HepG2 (cell line): ENCODE results near the gene WWTR1.

ENCODE experiments used
- BCL3 ChIP-seq: sonication (generic); formaldehyde crosslinking; IDR thresholded peaks from 2 replicates; pipeline ENCODE4 v1.5.1; 2020; ENCODE audit warnings: mild to moderate bottlenecking, missing genetic modification reagents, moderate library complexity
- CTCF ChIP-seq: sonication (generic); formaldehyde crosslinking; IDR thresholded peaks from 2 replicates; pipeline ENCODE4 v1.5.0; 2020; ENCODE audit warnings: mild to moderate bottlenecking, missing genetic modification reagents, moderate library complexity
- HNRNPH1 ChIP-seq: fragments of 200-400 bp; formaldehyde crosslinking; optimal IDR thresholded peaks from 2 replicates; pipeline ENCODE3; 2017; ENCODE audit warnings: mild to moderate bottlenecking, low read depth, low read length
- HOXA5 ChIP-seq: sonication (generic); formaldehyde crosslinking; IDR thresholded peaks from 2 replicates; pipeline ENCODE4 v1.4.0; 2020; ENCODE audit warnings: missing genetic modification reagents
- JUN ChIP-seq: sonication (generic); formaldehyde crosslinking; IDR thresholded peaks from 2 replicates; pipeline ENCODE4 v1.4.0; 2020; ENCODE audit warnings: mild to moderate bottlenecking, missing genetic modification reagents
- RBM22 ChIP-seq: fragments of 200-400 bp; formaldehyde crosslinking; optimal IDR thresholded peaks from 2 replicates; pipeline ENCODE3; 2017; ENCODE audit warnings: mild to moderate bottlenecking, low read length, moderate library complexity
- REST ChIP-seq, 2 experiments: IDR thresholded peaks; 2 replicates each; pipeline ENCODE4 v1.6.1; 2011 to 2012; ENCODE audit warnings: low read length in 2 of 2, borderline replicate concordance in 1 of 2, low read depth in 1 of 2, mild to moderate bottlenecking in 1 of 2, moderate library complexity in 1 of 2
- SCMH1 ChIP-seq: sonication (generic); formaldehyde crosslinking; IDR thresholded peaks from 2 replicates; pipeline ENCODE4 v1.9.0; 2021; ENCODE audit warnings: missing genetic modification reagents, mild to moderate bottlenecking, borderline replicate concordance
- TP53 ChIP-seq: sonication (generic); formaldehyde crosslinking; conservative IDR thresholded peaks from 2 replicates; pipeline ENCODE4 v1.4.0; 2020; ENCODE audit warnings: missing genetic modification reagents
- ZBTB40 ChIP-seq, 2 experiments: fragments of 450-650 bp in 1 of 2; sonication (generic) in 1 of 2; formaldehyde crosslinking in 1 of 2; IDR thresholded peaks; 2 replicates each; pipeline versions ENCODE4 v1.6.1 to v1.8.0; 2016 to 2022; ENCODE audit warnings: antibody characterized with exemption in 1 of 2, mild to moderate bottlenecking in 1 of 2, missing genetic modification reagents in 1 of 2
- ZNF121 ChIP-seq: sonication (generic); formaldehyde crosslinking; IDR thresholded peaks from 2 replicates; pipeline ENCODE4 v1.5.0; 2020; ENCODE audit warnings: mild to moderate bottlenecking, missing genetic modification reagents
- ZNF274 ChIP-seq: sonication (generic); formaldehyde crosslinking; IDR thresholded peaks from 2 replicates; pipeline ENCODE4 v1.5.1; 2020; ENCODE audit warnings: mild to moderate bottlenecking, missing genetic modification reagents
- ZSCAN5A ChIP-seq: sonication (generic); formaldehyde crosslinking; IDR thresholded peaks from 2 replicates; pipeline ENCODE4 v1.8.0; 2022; ENCODE audit warnings: mild to moderate bottlenecking, missing genetic modification reagents, borderline replicate concordance

GRCh38 chr3:149528340-149528650, 129.5 kb downstream of the WWTR1 start:
- no peak for TF ChIP-seq REST (IDR thresholded peaks at IDR 0.05; ENCODE audit: borderline replicate concordance in 1 of 2, low read depth in 1 of 2, low read length in 2 of 2)
- no peak for TF ChIP-seq JUN
- no peak for TF ChIP-seq ZSCAN5A (CRISPR knock-in tag)
- TF ChIP-seq HNRNPH1 = no peak
- TF ChIP-seq ZNF274 (CRISPR knock-in tag) = no peak
- TF ChIP-seq SCMH1 = no peak
- no peak for TF ChIP-seq CTCF (CRISPR knock-in tag)
- TF ChIP-seq BCL3 (CRISPR knock-in tag) = no peak
- TF ChIP-seq RBM22 = no peak
- TF ChIP-seq HOXA5 (CRISPR knock-in tag) = no peak
- no peak for TF ChIP-seq TP53 (CRISPR knock-in tag)
- no peak for TF ChIP-seq ZNF121 (CRISPR knock-in tag)
- TF ChIP-seq ZBTB40 (IDR thresholded peaks at IDR 0.05) = no peak
- no peak for TF ChIP-seq ZBTB40 (CRISPR knock-in tag; IDR thresholded peaks at IDR 0.05)
